Activated gamma-delta T cell treated with anti-CD3 and anti-CD28 coated beads, Interleukin-2, amount 50 U/mL, for 16 hours (primary cell): ENCODE measurements around the gene OVCH2.
"Not testable (repeated sequence)": the region's sequence is repeated elsewhere in the genome, so short reads cannot be mapped to it uniquely, and the experiment has no call there.

Source experiments
- DNase-seq: peaks from one replicate; pipeline ENCODE4 v3.0.0-alpha.2; 2020; ENCODE audit warnings: low read depth

The OVCH2 gene, protein sequence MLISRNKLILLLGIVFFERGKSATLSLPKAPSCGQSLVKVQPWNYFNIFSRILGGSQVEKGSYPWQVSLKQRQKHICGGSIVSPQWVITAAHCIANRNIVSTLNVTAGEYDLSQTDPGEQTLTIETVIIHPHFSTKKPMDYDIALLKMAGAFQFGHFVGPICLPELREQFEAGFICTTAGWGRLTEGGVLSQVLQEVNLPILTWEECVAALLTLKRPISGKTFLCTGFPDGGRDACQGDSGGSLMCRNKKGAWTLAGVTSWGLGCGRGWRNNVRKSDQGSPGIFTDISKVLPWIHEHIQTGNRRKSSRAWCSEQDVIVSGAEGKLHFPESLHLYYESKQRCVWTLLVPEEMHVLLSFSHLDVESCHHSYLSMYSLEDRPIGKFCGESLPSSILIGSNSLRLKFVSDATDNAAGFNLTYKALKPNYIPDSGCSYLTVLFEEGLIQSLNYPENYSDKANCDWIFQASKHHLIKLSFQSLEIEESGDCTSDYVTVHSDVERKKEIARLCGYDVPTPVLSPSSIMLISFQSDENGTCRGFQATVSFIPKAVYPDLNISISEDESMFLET

DNA sequence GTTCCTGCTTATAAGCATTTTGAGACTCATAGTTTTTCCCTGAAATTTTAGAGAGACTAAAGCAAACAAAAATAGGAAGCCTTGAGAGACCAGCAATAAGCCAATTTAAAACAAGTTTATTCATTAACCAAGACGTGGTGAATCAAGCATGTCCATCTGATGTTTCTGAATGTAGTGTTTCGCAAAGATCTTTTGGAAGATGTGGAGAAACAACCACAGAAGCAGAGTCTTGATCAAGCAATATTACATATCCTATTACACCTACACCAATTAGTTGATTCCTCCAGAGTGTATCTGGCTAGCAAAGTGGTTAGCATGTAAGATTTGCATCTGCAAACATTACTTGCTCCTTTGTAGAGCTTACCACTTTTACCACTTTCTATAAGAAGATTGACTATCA lies at the start of gene OVCH2:
TSS of gene OVCH2 (minus strand) at position 101 of the 400 bp plus-strand sequence. CDS start at position 18, 83 bp downstream.
- no peak for DNase-seq

DNA sequence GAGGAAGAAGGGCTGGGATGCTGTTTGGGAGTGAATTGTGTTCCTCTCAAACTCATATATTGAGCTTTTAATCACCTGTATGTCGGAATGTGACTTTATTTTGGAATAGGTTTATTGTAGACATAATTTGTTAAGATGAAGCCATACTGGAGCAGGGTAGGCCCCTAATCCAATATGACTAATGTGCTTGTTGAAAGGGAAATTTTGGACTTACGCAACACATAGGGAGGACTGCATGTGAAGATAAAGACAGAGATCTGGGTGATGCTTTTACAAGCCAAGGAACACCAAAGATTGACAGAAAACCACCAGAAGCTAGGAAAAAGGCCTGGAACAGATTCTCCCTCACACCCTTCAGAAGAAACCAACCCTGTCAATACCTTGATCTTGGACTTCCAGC lies 43.2 kb upstream of the OVCH2 start:
- DNase-seq = no peak

DNA sequence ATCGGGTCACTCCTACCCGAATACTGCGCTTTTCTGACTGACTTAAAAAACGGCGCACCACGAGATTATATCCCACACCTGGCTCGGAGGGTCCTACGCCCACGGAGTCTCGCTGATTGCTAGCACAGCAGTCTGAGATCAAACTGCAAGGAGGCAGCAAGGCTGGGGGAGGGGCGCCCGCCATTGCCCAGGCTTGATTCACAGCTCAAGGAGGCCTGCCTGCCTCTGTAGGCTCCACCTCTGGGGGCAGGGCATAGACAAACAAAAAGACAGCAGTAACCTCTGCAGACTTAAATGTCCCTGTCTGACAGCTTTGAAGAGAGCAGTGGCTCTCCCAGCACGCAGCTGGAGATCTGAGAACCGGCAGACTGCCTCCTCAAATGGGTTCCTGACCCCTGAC lies 28.5 kb upstream of the OVCH2 start:
- not testable (repeated sequence) for DNase-seq

DNA sequence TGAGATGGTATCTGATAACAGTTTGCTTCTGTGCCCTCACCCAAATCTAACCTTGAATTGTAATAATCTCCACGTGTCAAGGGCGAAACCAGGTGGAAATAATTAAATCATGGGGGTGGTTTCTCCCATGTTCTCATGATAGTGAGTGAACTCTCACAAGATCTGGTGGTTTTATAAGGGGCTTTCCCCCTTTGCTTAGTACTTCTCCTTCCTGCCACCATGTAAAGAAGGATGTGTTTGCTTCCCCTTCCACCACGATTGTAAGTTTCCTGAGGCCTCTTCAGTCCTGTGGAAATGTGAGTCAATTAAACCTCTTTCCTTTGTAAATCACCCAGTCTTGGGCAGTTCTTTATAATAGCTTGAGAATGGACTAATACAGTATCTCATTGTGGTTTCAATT lies 8.5 kb upstream of the OVCH2 start:
- DNase-seq = no peak

DNA sequence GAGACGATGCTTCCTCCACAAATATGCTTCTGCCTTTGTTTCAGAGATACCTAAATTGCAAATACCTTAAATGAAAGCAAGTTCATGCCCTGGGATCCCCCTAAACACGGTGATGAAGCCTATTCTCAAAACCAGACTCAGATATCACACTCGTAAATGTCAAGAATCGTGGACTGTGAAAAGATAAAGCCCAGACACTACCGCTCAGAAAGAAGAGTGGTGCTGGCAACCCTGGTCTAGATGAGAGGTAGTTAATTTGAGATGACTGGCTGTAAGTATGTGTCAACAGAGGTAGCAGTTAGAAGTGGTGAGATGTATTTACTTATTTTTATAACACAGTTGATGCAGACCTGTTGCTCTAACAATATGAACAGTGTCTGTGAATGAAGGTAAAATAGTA lies 2.5 kb downstream of the OVCH2 start:
- no peak for DNase-seq

DNA sequence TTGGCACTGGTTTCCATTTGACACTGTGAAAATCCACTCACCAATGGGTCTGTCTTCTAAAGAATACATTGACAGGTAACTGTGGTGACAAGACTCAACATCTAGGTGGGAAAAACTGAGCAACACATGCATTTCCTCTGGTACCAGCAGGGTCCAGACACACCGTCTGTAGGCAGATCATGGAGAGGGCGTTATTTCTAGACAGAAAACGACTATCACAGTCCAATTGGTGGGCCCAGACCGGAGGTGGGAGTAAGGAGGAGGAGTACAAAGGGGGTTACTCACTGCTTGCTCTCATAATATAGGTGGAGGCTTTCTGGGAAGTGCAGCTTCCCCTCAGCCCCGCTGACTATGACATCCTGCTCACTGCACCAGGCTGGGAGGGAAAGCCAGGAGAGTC lies 9.9 kb downstream of the OVCH2 start:
- no peak for DNase-seq

DNA sequence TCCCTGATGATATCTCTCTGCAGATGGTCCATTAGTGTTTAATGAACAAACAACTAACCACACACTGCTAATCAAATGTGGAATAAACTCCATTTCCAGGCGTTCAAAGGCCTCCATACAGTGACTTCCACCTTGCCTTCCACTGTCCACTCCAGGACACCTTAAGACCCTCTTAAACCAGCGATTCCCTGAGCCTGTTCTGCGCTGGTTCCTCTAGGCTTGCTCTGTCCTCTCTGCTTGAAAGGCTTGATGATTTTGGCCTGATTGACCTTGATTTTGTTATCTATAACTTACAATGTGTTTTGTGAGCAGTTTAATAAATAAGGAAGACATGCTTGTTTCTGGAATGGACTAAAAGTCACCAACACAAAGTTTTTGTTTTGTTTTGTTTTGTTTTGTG lies 12.0 kb downstream of the OVCH2 start:
- DNase-seq = no peak

DNA sequence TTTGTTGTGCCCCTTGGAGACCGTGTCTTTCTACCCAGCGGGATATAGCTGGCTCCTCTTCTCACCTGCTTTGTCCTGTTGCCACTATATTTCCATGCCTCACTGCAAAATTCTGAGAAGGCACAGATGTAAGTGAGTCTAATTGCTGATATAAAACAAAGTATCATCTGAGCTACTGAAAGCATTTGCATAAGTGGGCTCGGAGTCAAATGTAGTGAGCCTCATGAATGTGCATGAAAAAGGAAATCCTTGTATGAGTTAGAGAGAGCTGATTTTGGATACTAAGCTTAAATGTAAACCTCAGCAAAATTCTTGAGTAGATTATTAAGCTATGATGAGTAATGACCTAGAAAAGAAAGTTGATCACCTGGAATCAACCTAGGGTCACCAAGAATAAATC lies 13.9 kb downstream of the OVCH2 start:
- DNase-seq = no peak

DNA sequence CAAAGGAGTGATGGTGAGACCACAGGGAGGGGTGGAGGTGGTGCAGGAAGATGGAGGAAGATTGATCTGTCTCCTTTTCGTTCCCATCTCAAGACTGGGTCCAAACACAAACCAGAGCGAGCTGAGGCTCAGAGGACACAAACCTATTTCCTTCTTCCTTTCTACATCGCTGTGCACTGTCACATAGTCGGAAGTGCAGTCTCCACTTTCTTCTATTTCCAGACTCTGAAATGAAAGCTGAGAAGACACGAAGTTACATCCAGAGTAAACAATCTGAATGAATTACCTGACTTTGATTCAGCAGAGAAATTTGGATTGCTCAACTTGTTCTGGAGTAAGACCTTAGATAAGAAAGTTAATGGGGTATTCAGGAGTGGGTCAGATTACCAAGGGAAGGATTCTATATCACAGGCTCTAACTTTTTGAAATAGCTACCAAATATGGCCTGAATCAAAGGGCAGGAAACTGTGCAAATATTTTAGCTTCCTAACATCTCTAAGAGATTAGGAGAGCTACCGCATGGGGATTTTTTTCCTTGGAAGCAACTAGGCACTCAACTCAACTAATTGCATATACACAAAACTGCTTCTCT lies 14.4 kb downstream of the OVCH2 start:
- no peak for DNase-seq

DNA sequence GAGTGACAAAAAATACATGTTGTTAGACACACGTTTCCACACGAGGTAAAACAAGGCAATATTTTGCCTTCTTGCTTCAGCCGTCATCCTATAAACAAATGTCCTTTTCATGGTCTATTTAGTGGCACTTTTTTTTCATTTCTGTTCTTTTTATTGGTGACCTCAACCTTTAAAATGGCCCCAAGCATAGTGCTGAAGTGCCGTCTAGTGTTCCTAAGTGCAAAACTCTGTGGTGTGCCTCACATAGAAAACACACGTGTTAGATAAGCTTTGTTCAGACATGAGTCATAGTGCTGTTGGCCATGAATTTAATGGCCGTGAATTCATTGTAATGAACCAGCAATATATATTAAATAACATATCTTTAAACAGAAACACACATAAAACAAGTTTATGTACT lies 15.6 kb downstream of the OVCH2 start:
- DNase-seq = no peak

DNA sequence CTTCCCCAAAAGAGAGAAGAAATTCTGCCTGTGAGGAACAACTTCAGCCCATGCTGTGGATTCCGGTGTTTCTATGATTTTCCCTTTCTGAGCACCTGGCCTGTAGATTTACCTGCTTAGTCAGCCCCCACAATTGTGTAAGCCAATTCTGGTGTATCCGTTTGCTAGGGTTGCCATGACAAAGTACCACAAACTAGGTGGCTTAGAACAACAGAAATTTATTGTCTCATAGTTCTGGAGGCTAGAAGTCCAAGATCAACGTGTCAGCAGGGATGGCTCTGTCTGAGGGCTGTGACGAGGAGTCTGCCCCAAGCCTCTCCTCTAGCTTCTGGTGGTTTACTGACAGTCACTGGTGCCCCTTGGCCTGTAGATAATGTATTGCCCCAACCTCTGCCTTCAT lies 17.0 kb downstream of the OVCH2 start:
- no peak for DNase-seq

DNA sequence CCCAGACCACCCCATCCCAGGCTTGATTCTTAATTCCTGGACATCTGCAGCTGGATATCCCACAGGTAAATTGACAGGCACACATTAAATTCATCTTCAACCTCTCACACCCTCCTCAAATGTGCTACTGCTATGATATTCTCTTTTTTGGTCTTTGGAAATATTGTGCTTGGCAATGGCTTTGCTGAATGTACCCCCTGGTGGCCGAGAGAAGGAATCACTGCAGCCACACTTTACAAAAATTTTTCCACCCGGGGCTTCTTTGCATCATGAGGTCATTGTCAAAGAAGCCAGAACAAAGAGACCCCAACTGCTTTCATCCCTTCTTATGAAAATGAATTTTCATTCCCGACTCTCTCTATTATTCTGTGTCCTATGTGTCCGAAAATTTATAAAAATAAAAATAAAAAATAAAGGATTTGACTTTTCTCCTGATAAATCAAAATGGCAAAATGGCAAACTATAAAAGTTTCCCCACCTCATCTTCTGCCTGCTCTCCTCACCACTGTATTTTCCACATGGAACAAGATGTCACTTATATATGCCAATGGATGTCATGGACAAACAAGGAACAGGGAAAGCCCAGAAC lies 17.9 kb downstream of the OVCH2 start:
- no peak for DNase-seq

DNA sequence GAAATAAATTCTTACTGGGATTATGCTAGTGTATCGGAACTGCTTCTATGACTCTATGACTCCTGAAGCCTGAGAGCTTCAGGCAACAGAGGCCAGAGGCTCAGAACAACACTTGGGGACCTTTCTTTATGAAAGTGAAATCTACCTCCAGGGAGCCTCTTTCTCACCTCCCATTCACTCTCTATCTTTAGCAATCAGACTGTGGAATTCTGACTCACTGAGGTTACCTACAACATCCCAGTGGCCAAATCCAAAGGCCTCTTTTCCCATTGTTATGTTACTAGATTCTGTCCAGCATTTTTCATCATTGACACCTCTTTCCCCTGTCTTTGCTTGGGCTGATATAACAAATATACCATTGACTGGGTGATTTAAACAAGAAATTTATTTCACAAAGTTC lies 18.9 kb downstream of the OVCH2 start:
- DNase-seq = no peak

DNA sequence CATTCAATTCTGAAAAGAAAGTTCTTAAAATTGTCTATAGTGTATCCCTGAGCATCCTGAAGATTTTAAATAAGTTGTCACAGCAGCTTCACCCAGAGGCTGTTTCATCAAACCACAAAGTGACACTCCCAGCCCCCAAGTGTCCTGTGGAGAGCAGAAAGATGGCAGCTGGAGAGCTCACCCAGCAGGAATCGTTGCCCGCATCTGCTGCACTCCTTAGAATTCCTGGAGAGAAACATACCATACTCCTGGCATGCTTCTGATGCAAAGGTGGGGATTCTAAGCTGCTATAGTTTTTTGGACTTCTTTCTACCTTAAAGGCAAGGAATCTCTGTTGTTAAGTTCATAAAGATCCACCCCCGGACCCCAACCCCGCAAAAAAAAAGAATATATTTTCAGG lies 19.5 kb downstream of the OVCH2 start:
- no peak for DNase-seq

DNA sequence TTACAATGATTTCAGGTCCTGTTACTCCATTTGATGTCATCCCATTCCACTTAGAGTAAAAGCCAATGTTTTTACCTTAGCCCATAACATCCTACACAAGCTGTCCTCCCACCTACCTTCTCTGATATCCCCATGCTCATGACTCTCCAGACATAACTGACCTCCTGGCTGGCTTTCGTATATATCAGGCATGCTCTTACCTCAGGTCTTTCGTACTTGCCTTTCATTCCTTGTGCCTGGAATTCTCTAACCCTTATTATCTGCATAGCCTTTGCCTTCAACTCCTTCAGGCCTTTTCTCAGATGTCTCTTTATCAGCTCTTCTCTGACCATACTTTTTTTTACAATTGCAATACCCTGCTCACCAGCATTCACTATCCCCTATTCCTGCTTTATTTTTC lies 22.7 kb downstream of the OVCH2 start:
- DNase-seq = no peak

DNA sequence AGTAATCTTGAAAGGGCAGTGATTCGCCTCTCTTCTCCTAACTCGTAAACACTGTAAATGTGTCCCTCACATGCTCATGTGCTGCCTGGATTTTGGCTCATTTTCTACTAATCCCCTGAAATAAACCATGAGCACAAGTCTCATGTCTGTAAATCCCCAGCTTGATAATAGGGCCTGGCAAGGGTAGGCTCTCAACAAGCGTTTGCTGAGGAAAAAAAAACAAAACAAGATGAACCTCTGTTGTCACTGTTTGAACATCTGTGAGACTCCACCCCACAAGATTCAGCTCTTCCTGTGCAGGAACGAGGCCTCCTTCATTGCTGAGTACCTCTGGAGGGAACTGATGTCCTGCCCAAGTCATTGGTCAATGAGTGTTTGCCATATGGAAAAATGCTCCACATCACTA lies 28.5 kb downstream of the OVCH2 start:
- DNase-seq = no peak

DNA sequence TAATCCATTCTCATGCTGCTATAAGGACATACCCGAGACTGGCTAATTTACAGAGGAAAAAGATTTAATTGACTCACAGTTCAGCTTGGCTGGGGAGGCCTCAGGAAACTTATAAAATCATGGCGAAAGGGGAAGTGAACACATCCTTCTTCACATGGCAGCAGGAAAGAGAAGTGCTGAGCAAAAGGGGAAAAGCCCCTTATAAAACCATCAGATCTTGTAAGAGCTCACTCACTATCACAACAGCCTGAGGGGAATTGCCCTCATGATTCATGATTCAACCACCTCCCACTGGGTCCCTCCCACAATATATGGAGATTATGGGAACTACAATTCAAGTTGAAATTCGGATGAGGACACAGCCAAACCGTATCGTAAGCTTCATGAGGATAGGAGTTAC lies 29.2 kb downstream of the OVCH2 start:
- DNase-seq = no peak

DNA sequence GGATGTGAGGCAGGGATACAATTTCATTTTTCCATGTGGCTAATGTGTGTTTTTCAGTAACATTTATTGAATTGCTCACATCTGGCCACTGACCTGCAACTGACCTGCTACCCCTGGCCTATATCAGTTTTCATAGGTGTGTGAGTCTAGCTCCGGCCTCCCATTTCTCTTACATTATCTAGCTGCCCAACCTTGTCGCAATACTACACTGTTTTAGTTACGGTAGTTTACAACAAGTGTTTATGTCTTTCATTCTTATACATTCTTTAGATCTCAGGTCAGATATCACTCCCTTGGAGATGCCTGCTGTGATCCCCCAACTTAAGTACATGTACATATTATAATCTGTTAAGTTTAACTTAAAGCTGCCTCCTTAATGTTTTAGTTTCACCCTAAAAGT lies 30.6 kb downstream of the OVCH2 start:
- no peak for DNase-seq

DNA sequence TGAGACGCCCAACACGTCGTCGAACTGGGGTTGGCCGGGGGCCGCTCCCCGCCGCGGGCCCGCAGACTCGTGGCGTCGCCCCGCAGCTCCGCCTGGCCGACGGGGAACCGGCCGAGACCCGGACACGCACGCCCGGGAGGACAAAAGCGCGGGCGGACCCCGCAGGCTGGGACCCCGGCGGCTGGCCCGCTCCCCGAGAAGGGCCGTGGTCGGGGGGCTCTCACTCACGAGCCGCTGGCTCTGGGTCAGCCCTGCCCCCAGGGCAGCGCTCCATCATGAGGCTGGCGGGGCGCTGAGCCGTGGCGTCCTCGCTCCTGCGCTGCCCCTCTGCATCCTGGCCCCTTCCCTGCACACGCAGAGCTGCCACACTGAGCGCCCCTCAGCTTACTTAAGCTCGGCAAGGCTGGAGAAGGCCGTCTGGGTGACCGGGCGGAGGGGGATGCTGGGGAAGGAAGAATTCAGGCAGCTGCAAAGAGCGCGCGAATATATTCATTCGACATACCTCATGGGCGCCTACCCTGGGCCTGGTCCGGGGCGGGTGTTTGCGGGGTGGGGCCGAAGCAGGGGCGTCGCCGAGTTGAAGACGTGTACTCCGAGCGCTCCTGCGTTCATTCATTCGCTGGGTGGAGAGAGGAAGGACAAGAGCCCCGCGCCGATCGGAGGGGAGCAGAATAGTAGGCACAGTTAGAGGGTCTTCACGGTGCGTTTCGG lies 32.4 kb downstream of the OVCH2 start:
- no peak for DNase-seq

DNA sequence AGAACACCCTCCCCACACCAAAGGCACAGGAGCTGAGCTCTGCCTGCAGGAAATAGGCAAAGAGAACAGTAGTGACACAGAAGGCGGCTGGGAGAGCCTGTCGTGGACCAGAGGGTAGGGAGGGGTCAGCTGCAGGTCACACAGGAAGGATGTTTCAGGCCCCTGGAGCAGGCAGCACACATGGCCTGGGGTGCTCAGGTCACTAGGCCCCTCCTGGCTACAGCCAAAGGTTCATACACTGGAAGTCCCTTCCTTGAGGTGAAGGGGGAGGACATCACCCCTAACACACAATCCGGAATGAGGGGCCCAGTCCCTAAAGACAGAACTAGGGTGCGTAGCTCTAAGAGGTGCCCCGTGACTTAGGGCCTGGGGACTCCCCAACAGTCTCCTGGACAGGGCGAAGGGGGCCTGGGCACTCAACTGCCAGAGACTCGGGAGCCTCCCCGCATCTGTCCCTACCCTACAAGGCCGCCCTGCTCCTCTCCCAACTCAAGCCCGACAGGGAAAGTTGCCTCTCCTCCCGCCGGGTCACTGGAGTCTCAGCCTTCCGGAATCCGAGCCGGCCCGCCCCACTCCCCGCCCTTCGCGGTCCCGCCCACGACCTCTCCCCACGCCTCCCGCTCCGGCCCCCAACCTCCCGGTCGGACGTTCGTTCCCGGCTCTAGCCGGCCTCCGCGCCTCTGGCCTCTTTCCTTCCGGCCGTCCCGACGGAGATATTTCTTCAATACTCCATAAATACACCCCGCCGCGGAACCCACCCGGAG lies 33.1 kb downstream of the OVCH2 start, which contains the start of gene CYB5R2:
TSS of gene CYB5R2 (minus strand) at position 541 of the 764 bp plus-strand sequence. CDS start 675 bp downstream, outside the sequence.
- no peak for DNase-seq

DNA sequence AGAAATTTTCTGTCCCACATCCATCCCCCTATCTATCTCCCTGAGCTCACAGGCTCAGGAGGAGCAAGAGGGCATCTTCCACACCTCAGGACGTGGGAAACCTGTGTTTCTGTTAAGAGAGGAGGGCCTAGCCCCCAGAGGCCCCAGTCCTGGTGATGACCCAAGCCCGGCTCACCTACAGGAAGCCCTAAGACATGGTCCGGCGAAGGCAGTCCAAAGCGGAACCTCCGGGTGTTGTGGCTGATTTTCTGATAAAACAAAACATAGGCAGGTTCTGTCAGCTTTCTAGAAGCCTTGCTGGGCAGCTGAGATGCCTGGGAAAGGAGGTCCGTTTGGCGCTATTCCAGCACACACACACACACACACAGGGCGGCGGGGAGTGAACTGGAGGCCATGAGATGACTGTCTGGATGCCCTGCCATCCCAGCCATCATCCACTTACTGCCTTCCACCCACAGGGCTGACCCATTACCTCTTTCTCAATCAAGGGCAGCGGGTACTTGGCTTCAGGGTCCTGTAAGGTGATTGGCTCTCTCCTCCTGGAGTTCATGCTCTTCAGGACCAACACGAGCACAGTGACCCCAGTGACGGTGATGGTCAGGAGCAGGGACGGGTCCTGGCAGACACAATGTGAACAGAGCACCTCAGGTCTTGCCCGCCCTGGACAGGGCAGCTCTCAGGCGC lies 33.9 kb downstream of the OVCH2 start:
- DNase-seq = no peak
